SK-N-SH treated with all-trans-retinoic acid at 6 μM for 48 hours (cell line): Measurements from ENCODE around the gene ARHGAP4.

Source experiments
- ATAC-seq: fragments of 200-7000 bp; cut with Tn5 transposase; 3 replicates; pipeline ENCODE4 v1.9.1; 2020; ENCODE audit warnings: mild to moderate bottlenecking, moderate library complexity
- ARNTL ChIP-seq: fragments of 450-650 bp; formaldehyde crosslinking; IDR thresholded peaks from 2 replicates; pipeline ENCODE4 v1.5.0; 2020; ENCODE audit warnings: low read depth, mild to moderate bottlenecking, moderate library complexity, borderline replicate concordance
- BACH2 ChIP-seq: fragments of 250-450 bp; sonication (Bioruptor Pico); IDR thresholded peaks from 2 replicates; pipeline ENCODE4 v1.9.0; 2021; ENCODE audit warnings: mild to moderate bottlenecking, borderline replicate concordance
- CREB5 ChIP-seq: fragments of 250-450 bp; sonication (Bioruptor Pico); IDR thresholded peaks from 2 replicates; pipeline ENCODE4 v1.5.1; 2020; ENCODE audit warnings: low read depth, mild to moderate bottlenecking, moderate library complexity
- CSRNP3 ChIP-seq: fragments of 250-450 bp; sonication (Bioruptor Pico); IDR thresholded peaks from 2 replicates; pipeline ENCODE4 v1.5.1; 2021; ENCODE audit warnings: mild to moderate bottlenecking, moderate library complexity
- ESRRG ChIP-seq: fragments of 250-450 bp; sonication (Bioruptor Pico); IDR thresholded peaks from 2 replicates; pipeline ENCODE4 v1.6.1; 2021; ENCODE audit warnings: mild to moderate bottlenecking
- ISL1 ChIP-seq: fragments of 250-450 bp; sonication (Bioruptor Pico); IDR thresholded peaks from 2 replicates; pipeline ENCODE4 v2.1.2; 2022; ENCODE audit warnings: mild to moderate bottlenecking, moderate library complexity
- OSR1 ChIP-seq: fragments of 250-450 bp; sonication (Bioruptor Pico); IDR thresholded peaks from 2 replicates; pipeline ENCODE4 v1.8.0; 2022; ENCODE audit warnings: moderate library complexity, mild to moderate bottlenecking, inconsistent platforms
- PPARA ChIP-seq: fragments of 250-450 bp; sonication (Bioruptor Pico); IDR thresholded peaks from 2 replicates; pipeline ENCODE4 v1.5.0; 2020; ENCODE audit warnings: mild to moderate bottlenecking, borderline replicate concordance
- SNAI2 ChIP-seq: fragments of 250-450 bp; sonication (Bioruptor Pico); IDR thresholded peaks from 2 replicates; pipeline ENCODE4 v1.5.0; 2020; ENCODE audit warnings: mild to moderate bottlenecking, moderate library complexity
- TCF4 ChIP-seq: fragments of 250-450 bp; sonication (Bioruptor Pico); IDR thresholded peaks from 2 replicates; pipeline ENCODE4 v1.8.0; 2021; ENCODE audit warnings: mild to moderate bottlenecking, moderate library complexity, borderline replicate concordance
- TOX ChIP-seq: fragments of 250-450 bp; sonication (Bioruptor Pico); IDR thresholded peaks from 2 replicates; pipeline ENCODE4 v1.8.0; 2021; ENCODE audit warnings: mild to moderate bottlenecking, moderate library complexity, borderline replicate concordance
- ZC3H10 ChIP-seq: fragments of 250-450 bp; sonication (Bioruptor Pico); IDR thresholded peaks from 2 replicates; pipeline ENCODE4 v1.5.1; 2021; ENCODE audit warnings: mild to moderate bottlenecking, moderate library complexity
- ZFP3 ChIP-seq: fragments of 250-450 bp; sonication (Bioruptor Pico); IDR thresholded peaks from 2 replicates; pipeline ENCODE4 v1.5.0; 2020; ENCODE audit warnings: mild to moderate bottlenecking, moderate library complexity
- ZFP30 ChIP-seq: fragments of 450-650 bp; formaldehyde crosslinking; IDR thresholded peaks from 2 replicates; pipeline ENCODE4 v1.5.0; 2022; ENCODE audit warnings: mild to moderate bottlenecking, moderate library complexity
- ZNF565 ChIP-seq: fragments of 450-650 bp; formaldehyde crosslinking; conservative IDR thresholded peaks from 2 replicates; pipeline ENCODE4 v1.5.0; 2020; ENCODE audit warnings: low read depth, mild to moderate bottlenecking, moderate library complexity
- ZNF70 ChIP-seq: fragments of 450-650 bp; formaldehyde crosslinking; IDR thresholded peaks from 2 replicates; pipeline ENCODE4 v1.5.0; 2020; ENCODE audit warnings: mild to moderate bottlenecking, moderate library complexity
- ZNF8 ChIP-seq: fragments of 450-650 bp; formaldehyde crosslinking; IDR thresholded peaks from 2 replicates; pipeline ENCODE4 v1.5.0; 2020; ENCODE audit warnings: mild to moderate bottlenecking, moderate library complexity
- TF ChIP-seq, protein P1 (sequence below): fragments of 250-450 bp; sonication (Bioruptor Pico); IDR thresholded peaks from 2 replicates; pipeline ENCODE4 v1.5.0; 2020; ENCODE audit warnings: mild to moderate bottlenecking, moderate library complexity
- TF ChIP-seq, protein P2 (sequence below): fragments of 250-450 bp; sonication (Bioruptor Pico); IDR thresholded peaks from 2 replicates; pipeline ENCODE4 v1.8.0; 2021; ENCODE audit warnings: low read depth, mild to moderate bottlenecking, moderate library complexity, borderline replicate concordance

The ARHGAP4 gene

GRCh38 chrX:153938226-153938786, 12.2 kb upstream of the ARHGAP4 start (continued):
- TF ChIP-seq, protein P1, sequence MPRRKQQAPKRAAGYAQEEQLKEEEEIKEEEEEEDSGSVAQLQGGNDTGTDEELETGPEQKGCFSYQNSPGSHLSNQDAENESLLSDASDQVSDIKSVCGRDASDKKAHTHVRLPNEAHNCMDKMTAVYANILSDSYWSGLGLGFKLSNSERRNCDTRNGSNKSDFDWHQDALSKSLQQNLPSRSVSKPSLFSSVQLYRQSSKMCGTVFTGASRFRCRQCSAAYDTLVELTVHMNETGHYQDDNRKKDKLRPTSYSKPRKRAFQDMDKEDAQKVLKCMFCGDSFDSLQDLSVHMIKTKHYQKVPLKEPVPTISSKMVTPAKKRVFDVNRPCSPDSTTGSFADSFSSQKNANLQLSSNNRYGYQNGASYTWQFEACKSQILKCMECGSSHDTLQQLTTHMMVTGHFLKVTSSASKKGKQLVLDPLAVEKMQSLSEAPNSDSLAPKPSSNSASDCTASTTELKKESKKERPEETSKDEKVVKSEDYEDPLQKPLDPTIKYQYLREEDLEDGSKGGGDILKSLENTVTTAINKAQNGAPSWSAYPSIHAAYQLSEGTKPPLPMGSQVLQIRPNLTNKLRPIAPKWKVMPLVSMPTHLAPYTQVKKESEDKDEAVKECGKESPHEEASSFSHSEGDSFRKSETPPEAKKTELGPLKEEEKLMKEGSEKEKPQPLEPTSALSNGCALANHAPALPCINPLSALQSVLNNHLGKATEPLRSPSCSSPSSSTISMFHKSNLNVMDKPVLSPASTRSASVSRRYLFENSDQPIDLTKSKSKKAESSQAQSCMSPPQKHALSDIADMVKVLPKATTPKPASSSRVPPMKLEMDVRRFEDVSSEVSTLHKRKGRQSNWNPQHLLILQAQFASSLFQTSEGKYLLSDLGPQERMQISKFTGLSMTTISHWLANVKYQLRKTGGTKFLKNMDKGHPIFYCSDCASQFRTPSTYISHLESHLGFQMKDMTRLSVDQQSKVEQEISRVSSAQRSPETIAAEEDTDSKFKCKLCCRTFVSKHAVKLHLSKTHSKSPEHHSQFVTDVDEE (CRISPR knock-in tag), result no peak
- TF ChIP-seq SNAI2 (CRISPR knock-in tag), result no peak

DNA sequence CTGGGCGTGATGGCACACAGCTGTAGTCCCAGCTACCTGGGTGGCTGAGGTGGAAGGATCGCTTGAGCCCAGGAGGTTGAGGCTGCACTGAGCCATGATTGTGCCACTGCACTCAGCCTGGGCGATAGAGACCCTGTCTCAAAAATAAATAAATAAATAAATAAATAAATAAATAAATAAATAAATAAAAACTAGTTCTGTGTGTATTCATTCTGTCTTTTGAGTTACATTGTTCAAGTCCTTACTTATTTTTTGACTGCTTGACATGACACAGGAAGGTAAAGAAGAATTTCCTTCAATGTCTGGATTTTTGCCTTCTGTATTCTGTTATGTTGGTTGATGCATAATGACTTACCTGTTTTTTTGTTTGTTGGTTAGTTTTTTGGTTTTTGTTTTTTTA, 11.0 kb upstream of the ARHGAP4 start:
- no peak for ATAC-seq
- no peak for TF ChIP-seq ZNF8 (CRISPR knock-in tag)
- TF ChIP-seq TCF4 (CRISPR knock-in tag), result no peak

DNA sequence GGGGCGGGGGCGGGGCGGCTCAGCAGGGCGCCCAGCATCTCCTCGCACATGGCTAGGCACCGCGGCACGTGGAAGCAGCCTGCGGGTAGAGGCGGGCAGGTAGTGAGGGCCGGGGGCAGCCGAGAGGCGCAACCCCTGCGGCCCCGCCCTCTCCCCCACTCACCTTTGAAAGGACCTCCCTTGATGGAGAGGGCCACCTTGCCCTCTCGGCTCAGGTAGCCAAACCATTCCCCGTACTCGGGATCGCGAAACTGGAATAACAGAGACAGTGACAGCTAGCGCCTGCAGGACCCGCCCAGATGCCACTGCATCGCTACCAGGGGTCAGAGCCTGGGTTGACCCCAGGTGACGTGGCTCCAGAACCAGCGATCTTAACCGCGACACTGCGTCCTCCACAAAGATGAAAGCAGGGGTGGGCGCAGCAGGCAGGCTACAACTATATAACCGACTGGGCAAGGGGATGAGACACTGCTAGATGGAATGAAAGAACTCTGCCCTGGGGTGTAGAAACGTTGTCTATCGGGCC, 9.3 kb upstream of the ARHGAP4 start:
- TF ChIP-seq ZNF565 (CRISPR knock-in tag) (no peak), ZFP30 (CRISPR knock-in tag) (no peak), ZNF8 (CRISPR knock-in tag) (no peak), PPARA (CRISPR knock-in tag) (no peak), ZNF70 (no peak), ISL1 (CRISPR knock-in tag) (no peak), ZFP3 (CRISPR knock-in tag) (no peak), ZC3H10 (CRISPR knock-in tag) (no peak), OSR1 (CRISPR knock-in tag) (no peak), CSRNP3 (CRISPR knock-in tag) (no peak), TOX (CRISPR knock-in tag) (no peak), ARNTL (no peak), ESRRG (CRISPR knock-in tag) (no peak), BACH2 (CRISPR knock-in tag) (no peak), CREB5 (CRISPR knock-in tag) (no peak)
- TF ChIP-seq, protein P2, sequence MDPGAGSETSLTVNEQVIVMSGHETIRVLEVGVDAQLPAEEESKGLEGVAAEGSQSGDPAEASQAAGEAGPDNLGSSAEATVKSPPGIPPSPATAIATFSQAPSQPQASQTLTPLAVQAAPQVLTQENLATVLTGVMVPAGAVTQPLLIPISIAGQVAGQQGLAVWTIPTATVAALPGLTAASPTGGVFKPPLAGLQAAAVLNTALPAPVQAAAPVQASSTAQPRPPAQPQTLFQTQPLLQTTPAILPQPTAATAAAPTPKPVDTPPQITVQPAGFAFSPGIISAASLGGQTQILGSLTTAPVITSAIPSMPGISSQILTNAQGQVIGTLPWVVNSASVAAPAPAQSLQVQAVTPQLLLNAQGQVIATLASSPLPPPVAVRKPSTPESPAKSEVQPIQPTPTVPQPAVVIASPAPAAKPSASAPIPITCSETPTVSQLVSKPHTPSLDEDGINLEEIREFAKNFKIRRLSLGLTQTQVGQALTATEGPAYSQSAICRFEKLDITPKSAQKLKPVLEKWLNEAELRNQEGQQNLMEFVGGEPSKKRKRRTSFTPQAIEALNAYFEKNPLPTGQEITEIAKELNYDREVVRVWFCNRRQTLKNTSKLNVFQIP (CRISPR knock-in tag), result no peak
- TF ChIP-seq, protein P1 (CRISPR knock-in tag), result no peak
- TF ChIP-seq, all 23 proteins: peak for 0
- peak; percentile 11; the same call in 2 of the 3 replicates for ATAC-seq
